Measurements from ENCODE around the gene CHD9.
A peak's percentile ranks its signal among the peaks of the same experiment; 100 is the strongest.
"Not testable (repeated sequence)": the region's sequence is repeated elsewhere in the genome, so short reads cannot be mapped to it uniquely, and the experiment has no call there.

Gene CHD9

GRCh38 chr16:53045341-53046220 lies 9.2 kb upstream of the CHD9 start:
- DNase-seq (ENCODE audit: low read depth, low spot score) = no peak

GRCh38 chr16:53047515-53047914 lies 7.3 kb upstream of the CHD9 start:
- DNase-seq (ENCODE audit: low read depth, low spot score) = not testable (repeated sequence)

GRCh38 chr16:53048139-53048915 lies 6.5 kb upstream of the CHD9 start:
- DNase-seq (ENCODE audit: low read depth, low spot score) = no peak

GRCh38 chr16:53051255-53051654 lies 3.5 kb upstream of the CHD9 start:
- DNase-seq (ENCODE audit: low read depth, low spot score) = not testable (repeated sequence)

- no peak for DNase-seq (ENCODE audit: low read depth, low spot score)
These were observed 2.0 kb upstream of the CHD9 start, which contains the start of gene CHD9NB for GRCh38 chr16:53052519-53053501. CHD9NB (minus strand) TSS chr16:53052897; CDS start chr16:53044158, 8,739 bp downstream.

- no peak for DNase-seq (ENCODE audit: low read depth, low spot score)
These were observed 673 bp upstream of the CHD9 start for GRCh38 chr16:53053967-53054669.

GRCh38 chr16:53055541-53056391 lies 975 bp downstream of the CHD9 start:
- peak; percentile 64 for DNase-seq (ENCODE audit: low read depth, low spot score)

GRCh38 chr16:53056392-53056881 lies 1.6 kb downstream of the CHD9 start:
- DNase-seq (ENCODE audit: low read depth, low spot score) = no peak

- DNase-seq (ENCODE audit: low read depth, low spot score) = no peak
These were observed 2.9 kb downstream of the CHD9 start for GRCh38 chr16:53057658-53058057.

GRCh38 chr16:53058441-53058840 lies 3.6 kb downstream of the CHD9 start:
- no peak for DNase-seq (ENCODE audit: low read depth, low spot score)

- DNase-seq (ENCODE audit: low read depth, low spot score) = no peak
These were observed 4.1 kb downstream of the CHD9 start for GRCh38 chr16:53058882-53059281.

GRCh38 chr16:53059672-53060071 lies 4.9 kb downstream of the CHD9 start:
- DNase-seq (ENCODE audit: low read depth, low spot score) = no peak

- DNase-seq (ENCODE audit: low read depth, low spot score) = no peak
These were observed 6.5 kb downstream of the CHD9 start for GRCh38 chr16:53061256-53061655.

- no peak for DNase-seq (ENCODE audit: low read depth, low spot score)
These were observed 6.9 kb downstream of the CHD9 start for GRCh38 chr16:53061701-53062159.

GRCh38 chr16:53064081-53064578 lies 9.3 kb downstream of the CHD9 start:
- no peak for DNase-seq (ENCODE audit: low read depth, low spot score)

GRCh38 chr16:53065461-53066061 lies 10.8 kb downstream of the CHD9 start:
- no peak for DNase-seq (ENCODE audit: low read depth, low spot score)

GRCh38 chr16:53067675-53068074 lies 12.9 kb downstream of the CHD9 start:
- DNase-seq (ENCODE audit: low read depth, low spot score) = no peak

GRCh38 chr16:53068423-53068833 lies 13.6 kb downstream of the CHD9 start:
- DNase-seq (ENCODE audit: low read depth, low spot score) = no peak

GRCh38 chr16:53069772-53070171 lies 15.0 kb downstream of the CHD9 start:
- DNase-seq (ENCODE audit: low read depth, low spot score) = no peak
